ENCODE measurements around the gene PDCD10. TPM values are rescaled to one million over a fixed set of nuclear protein-coding genes. Genes with fewer than 3 reads are reported as not detected.

Gene PDCD10
- polyA plus RNA-seq, 1 of the 3 experiments (the other 2 are of a cell fraction), result 29.0 TPM

GRCh38 chr3:167732313-167733065 is 2.2 kb downstream of the PDCD10 start:
- DNase-seq, result no peak
- no peaks in the 10 kb centered on the region for H3K9me3 ChIP-seq
- peaks cover 11% of the 10 kb centered on the region for H3F3A ChIP-seq (replicated peaks; ENCODE audit: insufficient read depth)
- H3K27me3 ChIP-seq (ENCODE audit: insufficient read depth), result no peaks in the 10 kb centered on the region
- ChIA-PET POLR2A (no interaction called here), CTCF (interaction anchor here (1.1 kb wide), 1 partner anchor 48 kb away, joined by 4 read pairs; no protein-coding TSS in a partner anchor)
- no peak overlapping the region for H3K27ac ChIP-seq (ENCODE audit: low read depth in 2 of 2, low read length in 1 of 2)
- no peak overlapping the region for H2AFZ ChIP-seq (ENCODE audit: low read depth)
- H3K9me2 ChIP-seq, result no peaks in the 10 kb centered on the region
- peak overlapping the region; percentile 85 for H3K4me2 ChIP-seq
- no peak for TF ChIP-seq RXRA (IDR thresholded peaks at IDR 0.05; ENCODE audit: borderline replicate concordance, low read depth)
- no peak for TF ChIP-seq SIN3A (IDR thresholded peaks at IDR 0.05; ENCODE audit: borderline replicate concordance, low read depth, low read length)
- TF ChIP-seq ZBTB33 (IDR thresholded peaks at IDR 0.05; ENCODE audit: borderline replicate concordance, low read depth), result no peak
- no peak for TF ChIP-seq FOXJ3 (CRISPR knock-in tag; IDR thresholded peaks at IDR 0.05)
- no peak for TF ChIP-seq TCF12 (IDR thresholded peaks at IDR 0.05)
- no peak for TF ChIP-seq RFX5 (IDR thresholded peaks at IDR 0.05; ENCODE audit: low read length)
- TF ChIP-seq, protein P1, sequence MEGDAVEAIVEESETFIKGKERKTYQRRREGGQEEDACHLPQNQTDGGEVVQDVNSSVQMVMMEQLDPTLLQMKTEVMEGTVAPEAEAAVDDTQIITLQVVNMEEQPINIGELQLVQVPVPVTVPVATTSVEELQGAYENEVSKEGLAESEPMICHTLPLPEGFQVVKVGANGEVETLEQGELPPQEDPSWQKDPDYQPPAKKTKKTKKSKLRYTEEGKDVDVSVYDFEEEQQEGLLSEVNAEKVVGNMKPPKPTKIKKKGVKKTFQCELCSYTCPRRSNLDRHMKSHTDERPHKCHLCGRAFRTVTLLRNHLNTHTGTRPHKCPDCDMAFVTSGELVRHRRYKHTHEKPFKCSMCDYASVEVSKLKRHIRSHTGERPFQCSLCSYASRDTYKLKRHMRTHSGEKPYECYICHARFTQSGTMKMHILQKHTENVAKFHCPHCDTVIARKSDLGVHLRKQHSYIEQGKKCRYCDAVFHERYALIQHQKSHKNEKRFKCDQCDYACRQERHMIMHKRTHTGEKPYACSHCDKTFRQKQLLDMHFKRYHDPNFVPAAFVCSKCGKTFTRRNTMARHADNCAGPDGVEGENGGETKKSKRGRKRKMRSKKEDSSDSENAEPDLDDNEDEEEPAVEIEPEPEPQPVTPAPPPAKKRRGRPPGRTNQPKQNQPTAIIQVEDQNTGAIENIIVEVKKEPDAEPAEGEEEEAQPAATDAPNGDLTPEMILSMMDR (IDR thresholded peaks at IDR 0.05), result no peak
- TF ChIP-seq, protein P2, sequence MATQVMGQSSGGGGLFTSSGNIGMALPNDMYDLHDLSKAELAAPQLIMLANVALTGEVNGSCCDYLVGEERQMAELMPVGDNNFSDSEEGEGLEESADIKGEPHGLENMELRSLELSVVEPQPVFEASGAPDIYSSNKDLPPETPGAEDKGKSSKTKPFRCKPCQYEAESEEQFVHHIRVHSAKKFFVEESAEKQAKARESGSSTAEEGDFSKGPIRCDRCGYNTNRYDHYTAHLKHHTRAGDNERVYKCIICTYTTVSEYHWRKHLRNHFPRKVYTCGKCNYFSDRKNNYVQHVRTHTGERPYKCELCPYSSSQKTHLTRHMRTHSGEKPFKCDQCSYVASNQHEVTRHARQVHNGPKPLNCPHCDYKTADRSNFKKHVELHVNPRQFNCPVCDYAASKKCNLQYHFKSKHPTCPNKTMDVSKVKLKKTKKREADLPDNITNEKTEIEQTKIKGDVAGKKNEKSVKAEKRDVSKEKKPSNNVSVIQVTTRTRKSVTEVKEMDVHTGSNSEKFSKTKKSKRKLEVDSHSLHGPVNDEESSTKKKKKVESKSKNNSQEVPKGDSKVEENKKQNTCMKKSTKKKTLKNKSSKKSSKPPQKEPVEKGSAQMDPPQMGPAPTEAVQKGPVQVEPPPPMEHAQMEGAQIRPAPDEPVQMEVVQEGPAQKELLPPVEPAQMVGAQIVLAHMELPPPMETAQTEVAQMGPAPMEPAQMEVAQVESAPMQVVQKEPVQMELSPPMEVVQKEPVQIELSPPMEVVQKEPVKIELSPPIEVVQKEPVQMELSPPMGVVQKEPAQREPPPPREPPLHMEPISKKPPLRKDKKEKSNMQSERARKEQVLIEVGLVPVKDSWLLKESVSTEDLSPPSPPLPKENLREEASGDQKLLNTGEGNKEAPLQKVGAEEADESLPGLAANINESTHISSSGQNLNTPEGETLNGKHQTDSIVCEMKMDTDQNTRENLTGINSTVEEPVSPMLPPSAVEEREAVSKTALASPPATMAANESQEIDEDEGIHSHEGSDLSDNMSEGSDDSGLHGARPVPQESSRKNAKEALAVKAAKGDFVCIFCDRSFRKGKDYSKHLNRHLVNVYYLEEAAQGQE (IDR thresholded peaks at IDR 0.05; ENCODE audit: low read depth, low read length), result no peak
- no peak for TF ChIP-seq SMC3 (IDR thresholded peaks at IDR 0.05; ENCODE audit: low read depth, low read length)
- TF ChIP-seq YY1 (IDR thresholded peaks at IDR 0.05; ENCODE audit: low read depth), result no peak
- TF ChIP-seq POLR2AphosphoS5 (IDR thresholded peaks at IDR 0.05; ENCODE audit: low read depth, low read length), result no peak
- TF ChIP-seq, protein P3, sequence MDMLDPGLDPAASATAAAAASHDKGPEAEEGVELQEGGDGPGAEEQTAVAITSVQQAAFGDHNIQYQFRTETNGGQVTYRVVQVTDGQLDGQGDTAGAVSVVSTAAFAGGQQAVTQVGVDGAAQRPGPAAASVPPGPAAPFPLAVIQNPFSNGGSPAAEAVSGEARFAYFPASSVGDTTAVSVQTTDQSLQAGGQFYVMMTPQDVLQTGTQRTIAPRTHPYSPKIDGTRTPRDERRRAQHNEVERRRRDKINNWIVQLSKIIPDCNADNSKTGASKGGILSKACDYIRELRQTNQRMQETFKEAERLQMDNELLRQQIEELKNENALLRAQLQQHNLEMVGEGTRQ (IDR thresholded peaks at IDR 0.05; ENCODE audit: borderline replicate concordance, low read depth, low read length), result no peak
- H3K79me2 ChIP-seq (ENCODE audit: insufficient read depth), result peaks cover 70% of the 10 kb centered on the region
- H3K36me3 ChIP-seq (replicated peaks in 1 of 2; ENCODE audit: control insufficient read depth in 1 of 2, insufficient read depth in 2 of 2, low read length in 1 of 2), result peaks cover 3 to 4% of the 10 kb centered on the region in 2 experiments
- no peak overlapping the region for H3K9ac ChIP-seq
- no peak overlapping the region for H3K4me3 ChIP-seq (ENCODE audit: low read depth in 2 of 2, low read length in 1 of 2)
- peaks cover 11 to 16% of the 10 kb centered on the region in 2 experiments; a peak in 3 of 4 replicates for H3K4me1 ChIP-seq (ENCODE audit: control insufficient read depth in 1 of 2, insufficient read depth in 2 of 2, low read depth in 1 of 2, low read length in 1 of 2)
- 59% methylated on average over 7 of the region's 7 CpGs for WGBS (ENCODE audit: low lambda C conversion rate)
- H4K20me1 ChIP-seq (ENCODE audit: insufficient read depth), result peaks cover 59% of the 10 kb centered on the region
